Measurements from ENCODE around the gene CCDC6.

Gene CCDC6

DNA sequence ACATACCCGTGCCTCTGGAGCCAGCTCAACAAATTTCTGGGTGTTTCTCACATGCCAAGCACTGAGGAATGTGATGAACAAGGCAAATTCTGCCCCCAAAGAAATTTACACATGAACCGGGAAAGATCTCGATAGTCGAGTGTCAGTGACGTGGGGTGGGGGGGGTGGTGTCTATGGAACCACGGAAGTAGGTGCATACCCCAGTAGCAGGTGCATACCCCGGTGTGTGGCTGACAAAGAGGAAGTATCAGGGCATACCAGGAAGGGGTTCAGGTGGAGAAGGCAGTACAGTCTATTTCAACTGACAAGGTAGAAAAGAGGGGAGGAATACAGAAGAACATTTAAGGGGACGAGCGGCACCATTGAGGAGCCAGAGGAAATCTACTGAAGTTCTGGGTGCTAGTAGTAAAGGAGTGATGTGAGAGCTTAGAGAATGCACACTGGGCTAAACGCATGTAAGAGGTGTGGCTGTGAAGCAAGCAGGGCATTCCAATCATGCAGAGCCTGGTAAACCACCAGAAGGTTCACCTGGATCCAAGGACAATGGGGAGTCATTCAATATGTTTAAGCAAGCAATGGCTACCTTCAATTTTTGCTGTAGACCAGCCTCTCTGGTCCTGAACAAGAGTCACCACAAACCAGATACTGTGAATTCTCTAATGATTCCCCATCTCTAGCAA lies 6.2 kb downstream of the CCDC6 start:
- Histone ChIP-seq H3K27me3 (no peaks in the 10 kb centered on the region), H3K4me1 (ENCODE audit: control insufficient read depth in 1 of 2, insufficient read depth in 1 of 2, low read depth in 1 of 2, low read length in 1 of 2) (peaks cover 5 to 16% of the 10 kb centered on the region in 2 experiments), H3K36me3 (no peaks in the 10 kb centered on the region), H3K4me3 (ENCODE audit: low read depth in 1 of 2, low read length in 1 of 2) (no peak overlapping the region), H3K27ac (no peak overlapping the region), H3K9me3 (no peaks in the 10 kb centered on the region)
- TF ChIP-seq, protein P1, sequence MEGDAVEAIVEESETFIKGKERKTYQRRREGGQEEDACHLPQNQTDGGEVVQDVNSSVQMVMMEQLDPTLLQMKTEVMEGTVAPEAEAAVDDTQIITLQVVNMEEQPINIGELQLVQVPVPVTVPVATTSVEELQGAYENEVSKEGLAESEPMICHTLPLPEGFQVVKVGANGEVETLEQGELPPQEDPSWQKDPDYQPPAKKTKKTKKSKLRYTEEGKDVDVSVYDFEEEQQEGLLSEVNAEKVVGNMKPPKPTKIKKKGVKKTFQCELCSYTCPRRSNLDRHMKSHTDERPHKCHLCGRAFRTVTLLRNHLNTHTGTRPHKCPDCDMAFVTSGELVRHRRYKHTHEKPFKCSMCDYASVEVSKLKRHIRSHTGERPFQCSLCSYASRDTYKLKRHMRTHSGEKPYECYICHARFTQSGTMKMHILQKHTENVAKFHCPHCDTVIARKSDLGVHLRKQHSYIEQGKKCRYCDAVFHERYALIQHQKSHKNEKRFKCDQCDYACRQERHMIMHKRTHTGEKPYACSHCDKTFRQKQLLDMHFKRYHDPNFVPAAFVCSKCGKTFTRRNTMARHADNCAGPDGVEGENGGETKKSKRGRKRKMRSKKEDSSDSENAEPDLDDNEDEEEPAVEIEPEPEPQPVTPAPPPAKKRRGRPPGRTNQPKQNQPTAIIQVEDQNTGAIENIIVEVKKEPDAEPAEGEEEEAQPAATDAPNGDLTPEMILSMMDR (IDR thresholded peaks at IDR 0.05), result no peak

DNA sequence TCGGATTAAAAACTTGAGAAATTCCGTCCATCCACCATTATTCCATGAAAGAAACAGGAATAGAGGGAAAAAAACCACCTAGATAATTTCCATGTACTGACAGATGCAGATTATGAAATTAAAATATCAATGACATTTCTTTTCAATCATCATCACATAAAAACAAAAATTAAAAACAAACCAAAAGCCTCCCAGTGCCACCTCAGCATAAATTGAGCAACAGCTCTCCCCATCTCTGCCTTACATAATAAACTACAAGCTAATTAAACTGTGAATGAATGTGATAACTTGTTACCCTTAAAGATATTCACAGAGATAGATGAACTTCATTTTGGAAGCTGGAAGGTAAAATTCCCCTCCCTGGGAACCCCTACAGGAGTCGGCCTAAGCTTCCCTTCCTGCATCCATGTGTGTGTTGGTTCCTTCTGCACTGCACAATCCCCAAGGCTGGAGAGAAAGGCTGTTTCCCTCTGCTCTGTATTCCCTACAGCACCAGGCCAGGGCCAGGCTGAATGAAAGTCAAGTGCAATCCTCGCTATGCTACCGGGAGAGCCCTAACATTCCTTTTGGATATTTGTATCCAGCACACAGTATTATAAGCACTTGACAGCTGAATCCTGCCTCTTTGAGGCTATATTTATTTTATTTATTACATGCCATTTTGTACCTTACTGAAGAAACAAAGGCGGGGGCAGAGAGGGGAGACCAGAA lies 8.1 kb downstream of the CCDC6 start:
- H3K36me3 ChIP-seq, result no peaks in the 10 kb centered on the region
- no peak overlapping the region for H3K4me3 ChIP-seq (ENCODE audit: low read depth in 1 of 2, low read length in 1 of 2)
- H3K4me1 ChIP-seq (ENCODE audit: control insufficient read depth in 1 of 2, insufficient read depth in 1 of 2, low read depth in 1 of 2, low read length in 1 of 2), result no peaks in the 10 kb centered on the region

DNA sequence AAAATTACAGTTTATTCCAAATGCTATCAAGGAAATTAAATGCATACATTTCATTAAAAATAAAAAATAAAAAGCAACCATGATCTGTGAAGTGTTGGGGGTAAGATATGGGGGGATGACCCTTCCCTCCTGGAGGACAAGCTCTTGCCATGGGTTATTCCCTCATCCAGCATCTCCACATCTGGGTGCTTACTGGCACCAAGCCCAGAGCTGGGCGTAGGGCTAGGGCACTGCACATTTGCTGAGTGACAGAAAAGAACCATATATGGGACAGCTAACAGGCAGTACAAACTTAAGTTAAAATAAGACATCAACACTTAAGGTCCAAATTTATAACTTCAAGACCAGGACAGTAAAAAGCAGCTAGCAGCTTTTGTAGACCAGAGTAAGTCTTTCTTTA lies 10.2 kb downstream of the CCDC6 start:
- Histone ChIP-seq H3K27ac (no peak overlapping the region), H3K4me3 (ENCODE audit: low read depth in 1 of 2, low read length in 1 of 2) (no peak overlapping the region), H3K4me1 (ENCODE audit: control insufficient read depth in 1 of 2, insufficient read depth in 1 of 2, low read depth in 1 of 2, low read length in 1 of 2) (no peaks in the 10 kb centered on the region), H3K9me3 (no peaks in the 10 kb centered on the region), H3K27me3 (no peaks in the 10 kb centered on the region), H3K36me3 (no peaks in the 10 kb centered on the region)
- TF ChIP-seq, protein P1 (IDR thresholded peaks at IDR 0.05), result no peak

More for the DNA sequence above, 8.1 kb downstream of the CCDC6 start:
- Histone ChIP-seq H3K9me3 (no peaks in the 10 kb centered on the region), H3K27ac (no peak overlapping the region), H3K27me3 (no peaks in the 10 kb centered on the region)
- TF ChIP-seq, protein P1 (IDR thresholded peaks at IDR 0.05), result no peak

GRCh38 chr10:59895629-59896116 lies 10.7 kb downstream of the CCDC6 start:
- H3K27me3 ChIP-seq, result no peaks in the 10 kb centered on the region
- no peak overlapping the region for H3K4me3 ChIP-seq (ENCODE audit: low read depth in 1 of 2, low read length in 1 of 2)
- no peaks in the 10 kb centered on the region for H3K4me1 ChIP-seq (ENCODE audit: control insufficient read depth in 1 of 2, insufficient read depth in 1 of 2, low read depth in 1 of 2, low read length in 1 of 2)
- H3K9me3 ChIP-seq, result no peaks in the 10 kb centered on the region
- TF ChIP-seq, protein P1 (IDR thresholded peaks at IDR 0.05), result no peak
- H3K36me3 ChIP-seq, result no peaks in the 10 kb centered on the region
- no peak overlapping the region for H3K27ac ChIP-seq

DNA sequence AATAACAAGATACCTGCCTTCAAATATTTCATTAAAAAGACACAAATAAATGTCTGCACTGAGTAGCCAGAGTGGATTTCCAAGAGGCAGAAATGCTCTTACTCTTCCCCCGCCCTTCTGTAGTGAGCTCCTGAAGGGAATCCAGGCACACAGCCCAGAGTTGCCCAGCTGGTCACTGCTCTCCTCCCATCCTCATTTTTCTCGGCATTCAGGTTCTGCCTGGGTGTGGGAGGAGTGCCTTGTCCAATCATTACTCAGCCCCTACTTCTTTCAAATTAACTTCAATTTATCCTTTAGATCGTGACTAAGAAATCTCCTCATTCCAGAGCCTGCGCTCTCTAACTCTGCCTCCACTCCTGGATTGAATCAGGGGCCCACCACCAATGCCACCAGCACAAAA lies 12.2 kb downstream of the CCDC6 start:
- Histone ChIP-seq H3K27me3 (no peaks in the 10 kb centered on the region), H3K27ac (no peak overlapping the region), H3K4me3 (ENCODE audit: low read depth in 1 of 2, low read length in 1 of 2) (no peak overlapping the region), H3K36me3 (no peaks in the 10 kb centered on the region), H3K9me3 (no peaks in the 10 kb centered on the region), H3K4me1 (ENCODE audit: control insufficient read depth in 1 of 2, insufficient read depth in 1 of 2, low read depth in 1 of 2, low read length in 1 of 2) (peaks cover 0 to 5% of the 10 kb centered on the region in 2 experiments)
- TF ChIP-seq, protein P1 (IDR thresholded peaks at IDR 0.05), result no peak

Data from neutrophil (primary cell).